KMS-11 (cell line): ENCODE data around the gene FRY.

Experiments
- H2AFZ ChIP-seq: fragments of 200-600 bp; sonication (generic); 2 replicates; pipeline ENCODE4 v1.6.1; 2016; ENCODE audit warnings: antibody characterized with exemption, mixed run types, low read depth
- H3K27ac ChIP-seq: fragments of 200-600 bp; sonication (generic); 2 replicates; pipeline ENCODE4 v1.6.1; 2016; ENCODE audit warnings: mild to moderate bottlenecking, mixed run types
- H3K27me3 ChIP-seq: fragments of 200-600 bp; sonication (generic); 2 replicates; pipeline ENCODE4 v1.6.1; 2017; ENCODE audit warnings: mild to moderate bottlenecking, low read depth, mixed run types, moderate library complexity; ENCODE audit not compliant: insufficient read depth
- H3K36me3 ChIP-seq: fragments of 200-600 bp; sonication (generic); 2 replicates; pipeline ENCODE4 v1.6.1; 2017; ENCODE audit warnings: mild to moderate bottlenecking, mixed run types; ENCODE audit not compliant: insufficient read depth
- H3K4me1 ChIP-seq: fragments of 200-600 bp; sonication (generic); 2 replicates; pipeline ENCODE4 v1.6.1; 2016; ENCODE audit warnings: mild to moderate bottlenecking, low read depth, mixed run types; ENCODE audit not compliant: poor library complexity, severe bottlenecking
- H3K4me2 ChIP-seq: fragments of 200-600 bp; sonication (generic); 2 replicates; pipeline ENCODE4 v1.7.0; 2016; ENCODE audit warnings: mild to moderate bottlenecking, mixed run types
- H3K4me3 ChIP-seq: fragments of 200-600 bp; sonication (generic); IDR thresholded peaks from 2 replicates; pipeline ENCODE4 v1.6.1; 2017; ENCODE audit warnings: low read depth, low read length, mixed read lengths; ENCODE audit not compliant: insufficient read depth
- H3K79me2 ChIP-seq: fragments of 200-600 bp; sonication (generic); 2 replicates; pipeline ENCODE4 v1.6.1; 2016; ENCODE audit warnings: low read depth, mixed run types; ENCODE audit not compliant: insufficient read depth
- H3K9ac ChIP-seq: fragments of 200-600 bp; sonication (generic); 2 replicates; pipeline ENCODE4 v1.6.1; 2016; ENCODE audit warnings: mild to moderate bottlenecking, mixed run types
- H4K20me1 ChIP-seq: fragments of 200-600 bp; sonication (generic); 2 replicates; pipeline ENCODE4 v1.6.1; 2016; ENCODE audit warnings: mild to moderate bottlenecking, mixed run types; ENCODE audit not compliant: insufficient read depth
- TF ChIP-seq, protein P1 (sequence below): fragments of 200-600 bp; sonication (generic); conservative IDR thresholded peaks from 2 replicates; pipeline ENCODE4 v1.6.1; 2017; ENCODE audit warnings: low read depth, mild to moderate bottlenecking, antibody characterized with exemption, low read length, moderate library complexity, mixed read lengths

The FRY gene

DNA sequence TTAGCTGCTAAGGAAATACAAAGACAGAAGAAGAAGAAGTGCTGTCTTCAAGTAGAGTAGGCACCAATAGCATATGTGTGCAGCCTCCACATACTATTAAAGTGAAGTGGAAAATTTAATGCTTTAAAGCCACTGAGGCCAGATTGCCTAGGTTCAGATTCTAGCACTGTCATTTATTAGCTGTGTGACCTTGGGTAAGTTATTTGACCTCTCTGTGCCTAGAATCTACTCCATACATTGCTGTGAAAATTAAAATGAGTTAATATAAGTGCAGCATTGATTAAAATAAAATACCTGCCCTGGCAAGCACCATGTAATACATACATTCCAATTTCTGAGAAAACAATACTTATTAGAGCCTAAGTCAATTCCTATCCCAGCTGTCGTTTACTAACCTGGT lies 110.5 kb downstream of the FRY start:
- H3K27ac ChIP-seq: no peak overlapping the region
- H4K20me1 ChIP-seq: no peaks in the 10 kb centered on the region
- H3K4me1 ChIP-seq: no peaks in the 10 kb centered on the region
- no peak overlapping the region for H2AFZ ChIP-seq
- H3K36me3 ChIP-seq: no peaks in the 10 kb centered on the region
- TF ChIP-seq, protein P1, sequence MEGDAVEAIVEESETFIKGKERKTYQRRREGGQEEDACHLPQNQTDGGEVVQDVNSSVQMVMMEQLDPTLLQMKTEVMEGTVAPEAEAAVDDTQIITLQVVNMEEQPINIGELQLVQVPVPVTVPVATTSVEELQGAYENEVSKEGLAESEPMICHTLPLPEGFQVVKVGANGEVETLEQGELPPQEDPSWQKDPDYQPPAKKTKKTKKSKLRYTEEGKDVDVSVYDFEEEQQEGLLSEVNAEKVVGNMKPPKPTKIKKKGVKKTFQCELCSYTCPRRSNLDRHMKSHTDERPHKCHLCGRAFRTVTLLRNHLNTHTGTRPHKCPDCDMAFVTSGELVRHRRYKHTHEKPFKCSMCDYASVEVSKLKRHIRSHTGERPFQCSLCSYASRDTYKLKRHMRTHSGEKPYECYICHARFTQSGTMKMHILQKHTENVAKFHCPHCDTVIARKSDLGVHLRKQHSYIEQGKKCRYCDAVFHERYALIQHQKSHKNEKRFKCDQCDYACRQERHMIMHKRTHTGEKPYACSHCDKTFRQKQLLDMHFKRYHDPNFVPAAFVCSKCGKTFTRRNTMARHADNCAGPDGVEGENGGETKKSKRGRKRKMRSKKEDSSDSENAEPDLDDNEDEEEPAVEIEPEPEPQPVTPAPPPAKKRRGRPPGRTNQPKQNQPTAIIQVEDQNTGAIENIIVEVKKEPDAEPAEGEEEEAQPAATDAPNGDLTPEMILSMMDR: no peak
- no peak overlapping the region for H3K4me3 ChIP-seq
- no peak overlapping the region for H3K9ac ChIP-seq
- H3K79me2 ChIP-seq: no peaks in the 10 kb centered on the region
- no peaks in the 10 kb centered on the region for H3K27me3 ChIP-seq
- H3K4me2 ChIP-seq: no peak overlapping the region

DNA sequence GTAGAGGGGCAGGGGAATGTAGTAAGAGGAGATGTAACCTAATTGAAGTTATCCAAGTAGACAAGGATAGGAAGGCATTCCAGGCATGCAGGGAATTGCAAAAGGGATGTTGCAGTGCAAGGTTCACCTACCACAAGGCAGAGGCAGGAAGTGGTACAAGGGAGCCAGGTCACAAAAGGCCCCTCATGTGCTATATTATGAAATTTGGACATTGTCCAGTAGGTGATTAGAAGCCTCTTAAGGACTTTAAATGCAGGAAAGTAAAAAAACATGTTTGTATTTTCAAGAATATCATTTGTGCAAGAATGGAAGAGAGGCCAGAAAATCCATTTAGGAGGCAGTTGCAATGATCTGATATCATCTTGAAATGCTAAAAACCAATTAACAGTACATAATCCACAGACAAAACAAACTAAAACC lies 111.4 kb downstream of the FRY start:
- Histone ChIP-seq H3K4me2 (no peak overlapping the region), H3K27ac (no peak overlapping the region), H3K27me3 (no peaks in the 10 kb centered on the region), H3K9ac (no peak overlapping the region), H3K4me3 (no peak overlapping the region), H3K4me1 (no peaks in the 10 kb centered on the region), H3K79me2 (no peaks in the 10 kb centered on the region), H2AFZ (no peak overlapping the region), H4K20me1 (no peaks in the 10 kb centered on the region), H3K36me3 (no peaks in the 10 kb centered on the region)
- TF ChIP-seq, protein P1: no peak

DNA sequence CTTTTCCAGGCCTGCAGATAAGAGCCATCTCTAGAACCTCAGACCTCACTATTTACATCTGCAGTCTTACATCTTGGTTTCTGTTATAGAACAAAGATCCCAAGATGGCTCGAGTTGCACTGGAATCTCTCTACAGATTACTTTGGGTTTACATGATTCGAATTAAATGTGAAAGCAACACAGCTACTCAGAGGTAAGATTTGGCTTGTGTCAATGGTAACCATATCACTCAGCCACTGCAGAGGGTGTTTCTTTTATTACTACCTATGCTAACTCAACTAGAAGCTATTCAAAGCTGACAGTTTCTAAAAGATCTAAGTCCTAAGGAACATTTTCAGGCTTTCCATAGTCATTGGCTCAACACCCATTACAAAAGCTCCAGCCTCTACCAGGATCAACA lies 115.6 kb downstream of the FRY start:
- Histone ChIP-seq H2AFZ (no peak overlapping the region), H3K27ac (no peak overlapping the region), H3K79me2 (no peaks in the 10 kb centered on the region), H4K20me1 (no peaks in the 10 kb centered on the region), H3K4me3 (no peak overlapping the region), H3K36me3 (no peaks in the 10 kb centered on the region), H3K4me2 (no peak overlapping the region), H3K9ac (no peak overlapping the region), H3K4me1 (no peaks in the 10 kb centered on the region), H3K27me3 (no peaks in the 10 kb centered on the region)
- TF ChIP-seq, protein P1: no peak

DNA sequence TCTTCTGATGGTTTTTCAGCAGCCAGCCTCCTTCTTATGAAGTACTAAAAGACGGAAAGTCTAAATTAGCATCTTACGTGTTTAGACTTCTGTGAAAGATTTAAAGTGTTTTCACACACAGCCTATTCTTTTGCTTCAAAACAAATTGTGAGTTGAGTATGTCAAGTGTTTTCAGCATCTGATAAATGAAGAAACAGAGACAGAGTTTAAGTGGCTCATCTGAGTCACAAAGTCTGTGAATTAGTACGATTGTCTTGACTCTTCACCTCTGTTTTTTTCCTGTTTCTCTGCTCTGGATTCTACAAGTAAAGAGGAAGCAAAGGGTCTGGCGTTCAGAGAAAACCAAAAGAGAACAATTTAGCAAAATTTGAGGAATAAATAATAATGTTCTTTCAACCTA lies 116.4 kb downstream of the FRY start:
- no peak overlapping the region for H3K9ac ChIP-seq
- H3K79me2 ChIP-seq: no peaks in the 10 kb centered on the region
- H2AFZ ChIP-seq: no peak overlapping the region
- no peak overlapping the region for H3K4me2 ChIP-seq
- no peaks in the 10 kb centered on the region for H3K27me3 ChIP-seq
- H3K36me3 ChIP-seq: no peaks in the 10 kb centered on the region
- no peak overlapping the region for H3K4me3 ChIP-seq
- no peaks in the 10 kb centered on the region for H4K20me1 ChIP-seq
- no peak overlapping the region for H3K27ac ChIP-seq
- TF ChIP-seq, protein P1: no peak
- no peaks in the 10 kb centered on the region for H3K4me1 ChIP-seq
